NCI-H2227 (cell line): Measurements from ENCODE around the gene CPT1A.

ENCODE experiments used
- DNase-seq: peaks from one replicate; lab custom pipeline; 2025; ENCODE audit not compliant: unreplicated experiment; lab: John Stamatoyannopoulos, UW

CPT1A gene

GRCh38 chr11:68763181-68763721, 78.5 kb downstream of the CPT1A start:
- DNase-seq, result peak; percentile 21

- no peak for DNase-seq
These were observed 79.2 kb downstream of the CPT1A start for GRCh38 chr11:68762481-68762880.

- no peak for DNase-seq
These were observed 79.9 kb downstream of the CPT1A start for GRCh38 chr11:68761801-68762200.

GRCh38 chr11:68759991-68760390, 81.7 kb downstream of the CPT1A start:
- DNase-seq, result no peak

GRCh38 chr11:68757711-68758110, 84.0 kb downstream of the CPT1A start:
- no peak for DNase-seq

GRCh38 chr11:68756171-68756766, 85.4 kb downstream of the CPT1A start:
- DNase-seq, result no peak

- DNase-seq, result no peak
These were observed 88.4 kb downstream of the CPT1A start for GRCh38 chr11:68753300-68753699.

- DNase-seq, result peak; percentile 88
These were observed 90.3 kb downstream of the CPT1A start, which contains the start of gene TESMIN for GRCh38 chr11:68751331-68751856. Gene TESMIN, minus strand, starts transcription at chr11:68751520. Its CDS starts 860 bp downstream, at chr11:68750660.

- DNase-seq, result no peak
These were observed 90.8 kb downstream of the CPT1A start for GRCh38 chr11:68751004-68751325.

GRCh38 chr11:68750195-68751003, 91.3 kb downstream of the CPT1A start:
- no peak for DNase-seq

GRCh38 chr11:68749229-68750123, 92.2 kb downstream of the CPT1A start:
- no peak for DNase-seq

- no peak for DNase-seq
These were observed 93.7 kb downstream of the CPT1A start for GRCh38 chr11:68748061-68748460.

- no peak for DNase-seq
These were observed 98.2 kb downstream of the CPT1A start for GRCh38 chr11:68743539-68743938.

GRCh38 chr11:68741463-68741862, 100.3 kb downstream of the CPT1A start:
- DNase-seq, result no peak

GRCh38 chr11:68735646-68736045, 106.1 kb downstream of the CPT1A start:
- DNase-seq, result no peak

GRCh38 chr11:68735125-68735524, 106.6 kb downstream of the CPT1A start:
- no peak for DNase-seq

- DNase-seq, result no peak
These were observed 107.6 kb downstream of the CPT1A start for GRCh38 chr11:68734111-68734510.

GRCh38 chr11:68727783-68728182, 113.9 kb downstream of the CPT1A start:
- DNase-seq, result no peak

GRCh38 chr11:68724293-68724692, 117.4 kb downstream of the CPT1A start:
- no peak for DNase-seq

GRCh38 chr11:68722143-68722542, 119.6 kb downstream of the CPT1A start:
- DNase-seq, result no peak

- no peak for DNase-seq
These were observed 120.6 kb downstream of the CPT1A start for GRCh38 chr11:68721075-68721474.
